ENCODE measurements around the gene SCRN1. TPM values are rescaled to one million over a fixed set of nuclear protein-coding genes. Genes with fewer than 3 reads are reported as not detected.
A peak's percentile ranks its signal among the peaks of the same experiment; 100 is the strongest.

The SCRN1 gene
- total and polyA plus RNA-seq, 2 of the 13 experiments (the other 11 are each of a cell fraction or from before 2014, with no cell fraction given): 43.2 to 49.8 TPM

DNA sequence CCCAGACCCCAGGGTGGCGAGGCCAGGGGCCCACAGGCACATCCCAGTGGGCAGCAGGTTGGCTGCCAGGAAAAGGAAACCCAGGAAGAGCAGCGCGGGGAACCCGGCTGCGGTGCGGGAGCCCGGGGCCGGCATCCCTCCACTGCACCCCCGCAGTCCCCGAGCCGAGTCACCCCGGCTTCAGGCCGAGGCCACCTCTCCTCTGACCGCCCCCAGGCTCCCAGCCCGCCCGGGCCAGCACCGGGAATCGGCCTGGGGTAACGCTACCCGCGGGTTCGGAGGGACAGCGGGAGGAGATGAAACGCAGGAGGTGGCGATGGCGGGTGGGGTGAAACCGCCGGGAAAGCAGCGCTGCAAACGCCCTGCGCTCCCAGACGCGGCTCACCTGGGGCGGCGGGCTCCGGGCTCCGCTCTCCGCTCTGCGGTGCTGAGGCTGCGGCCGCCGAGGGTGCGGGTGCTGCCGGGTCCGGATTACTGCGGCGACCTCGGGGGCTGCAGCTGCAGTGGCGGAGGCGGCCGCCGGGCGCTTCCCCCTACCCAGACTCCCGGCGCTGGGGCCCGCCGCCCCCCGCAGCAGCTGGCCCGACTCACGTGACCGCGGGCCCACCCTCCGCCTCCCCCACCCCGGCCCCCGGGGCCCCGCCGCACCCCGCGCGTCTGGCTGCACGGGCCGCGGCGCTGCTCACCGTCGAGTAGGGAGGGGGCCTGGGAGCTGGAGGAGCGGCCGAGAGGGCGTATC is at the start of gene SCRN1 (continued):
- TF ChIP-seq, protein P1, sequence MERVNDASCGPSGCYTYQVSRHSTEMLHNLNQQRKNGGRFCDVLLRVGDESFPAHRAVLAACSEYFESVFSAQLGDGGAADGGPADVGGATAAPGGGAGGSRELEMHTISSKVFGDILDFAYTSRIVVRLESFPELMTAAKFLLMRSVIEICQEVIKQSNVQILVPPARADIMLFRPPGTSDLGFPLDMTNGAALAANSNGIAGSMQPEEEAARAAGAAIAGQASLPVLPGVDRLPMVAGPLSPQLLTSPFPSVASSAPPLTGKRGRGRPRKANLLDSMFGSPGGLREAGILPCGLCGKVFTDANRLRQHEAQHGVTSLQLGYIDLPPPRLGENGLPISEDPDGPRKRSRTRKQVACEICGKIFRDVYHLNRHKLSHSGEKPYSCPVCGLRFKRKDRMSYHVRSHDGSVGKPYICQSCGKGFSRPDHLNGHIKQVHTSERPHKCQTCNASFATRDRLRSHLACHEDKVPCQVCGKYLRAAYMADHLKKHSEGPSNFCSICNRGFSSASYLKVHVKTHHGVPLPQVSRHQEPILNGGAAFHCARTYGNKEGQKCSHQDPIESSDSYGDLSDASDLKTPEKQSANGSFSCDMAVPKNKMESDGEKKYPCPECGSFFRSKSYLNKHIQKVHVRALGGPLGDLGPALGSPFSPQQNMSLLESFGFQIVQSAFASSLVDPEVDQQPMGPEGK (CRISPR knock-in tag; IDR thresholded peaks at IDR 0.05): peak; percentile 80
- TF ChIP-seq NR2C2 (CRISPR knock-in tag; IDR thresholded peaks at IDR 0.05; ENCODE audit: borderline replicate concordance): no peak; the same call in 1 of the 2 replicates
- TF ChIP-seq, protein P2, sequence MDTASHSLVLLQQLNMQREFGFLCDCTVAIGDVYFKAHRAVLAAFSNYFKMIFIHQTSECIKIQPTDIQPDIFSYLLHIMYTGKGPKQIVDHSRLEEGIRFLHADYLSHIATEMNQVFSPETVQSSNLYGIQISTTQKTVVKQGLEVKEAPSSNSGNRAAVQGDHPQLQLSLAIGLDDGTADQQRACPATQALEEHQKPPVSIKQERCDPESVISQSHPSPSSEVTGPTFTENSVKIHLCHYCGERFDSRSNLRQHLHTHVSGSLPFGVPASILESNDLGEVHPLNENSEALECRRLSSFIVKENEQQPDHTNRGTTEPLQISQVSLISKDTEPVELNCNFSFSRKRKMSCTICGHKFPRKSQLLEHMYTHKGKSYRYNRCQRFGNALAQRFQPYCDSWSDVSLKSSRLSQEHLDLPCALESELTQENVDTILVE (CRISPR knock-in tag; IDR thresholded peaks at IDR 0.05): no peak; the same call in 1 of the 2 replicates
- no peak for TF ChIP-seq ZNF12 (CRISPR knock-in tag; IDR thresholded peaks at IDR 0.05)
- TF ChIP-seq NR3C1 (CRISPR knock-in tag; IDR thresholded peaks at IDR 0.05): no peak
- TF ChIP-seq, protein P3, sequence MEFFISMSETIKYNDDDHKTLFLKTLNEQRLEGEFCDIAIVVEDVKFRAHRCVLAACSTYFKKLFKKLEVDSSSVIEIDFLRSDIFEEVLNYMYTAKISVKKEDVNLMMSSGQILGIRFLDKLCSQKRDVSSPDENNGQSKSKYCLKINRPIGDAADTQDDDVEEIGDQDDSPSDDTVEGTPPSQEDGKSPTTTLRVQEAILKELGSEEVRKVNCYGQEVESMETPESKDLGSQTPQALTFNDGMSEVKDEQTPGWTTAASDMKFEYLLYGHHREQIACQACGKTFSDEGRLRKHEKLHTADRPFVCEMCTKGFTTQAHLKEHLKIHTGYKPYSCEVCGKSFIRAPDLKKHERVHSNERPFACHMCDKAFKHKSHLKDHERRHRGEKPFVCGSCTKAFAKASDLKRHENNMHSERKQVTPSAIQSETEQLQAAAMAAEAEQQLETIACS (CRISPR knock-in tag; IDR thresholded peaks at IDR 0.05): no peak
- no peak for TF ChIP-seq ZNF264 (CRISPR knock-in tag; IDR thresholded peaks at IDR 0.05)
- TF ChIP-seq, protein P4, sequence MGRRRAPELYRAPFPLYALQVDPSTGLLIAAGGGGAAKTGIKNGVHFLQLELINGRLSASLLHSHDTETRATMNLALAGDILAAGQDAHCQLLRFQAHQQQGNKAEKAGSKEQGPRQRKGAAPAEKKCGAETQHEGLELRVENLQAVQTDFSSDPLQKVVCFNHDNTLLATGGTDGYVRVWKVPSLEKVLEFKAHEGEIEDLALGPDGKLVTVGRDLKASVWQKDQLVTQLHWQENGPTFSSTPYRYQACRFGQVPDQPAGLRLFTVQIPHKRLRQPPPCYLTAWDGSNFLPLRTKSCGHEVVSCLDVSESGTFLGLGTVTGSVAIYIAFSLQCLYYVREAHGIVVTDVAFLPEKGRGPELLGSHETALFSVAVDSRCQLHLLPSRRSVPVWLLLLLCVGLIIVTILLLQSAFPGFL (CRISPR knock-in tag; IDR thresholded peaks at IDR 0.05): no peak
- TF ChIP-seq, protein P5, sequence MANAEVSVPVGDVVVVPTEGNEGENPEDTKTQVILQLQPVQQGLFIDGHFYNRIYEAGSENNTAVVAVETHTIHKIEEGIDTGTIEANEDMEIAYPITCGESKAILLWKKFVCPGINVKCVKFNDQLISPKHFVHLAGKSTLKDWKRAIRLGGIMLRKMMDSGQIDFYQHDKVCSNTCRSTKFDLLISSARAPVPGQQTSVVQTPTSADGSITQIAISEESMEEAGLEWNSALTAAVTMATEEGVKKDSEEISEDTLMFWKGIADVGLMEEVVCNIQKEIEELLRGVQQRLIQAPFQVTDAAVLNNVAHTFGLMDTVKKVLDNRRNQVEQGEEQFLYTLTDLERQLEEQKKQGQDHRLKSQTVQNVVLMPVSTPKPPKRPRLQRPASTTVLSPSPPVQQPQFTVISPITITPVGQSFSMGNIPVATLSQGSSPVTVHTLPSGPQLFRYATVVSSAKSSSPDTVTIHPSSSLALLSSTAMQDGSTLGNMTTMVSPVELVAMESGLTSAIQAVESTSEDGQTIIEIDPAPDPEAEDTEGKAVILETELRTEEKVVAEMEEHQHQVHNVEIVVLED (CRISPR knock-in tag; IDR thresholded peaks at IDR 0.05; ENCODE audit: borderline replicate concordance): no peak
- TF ChIP-seq RARA (CRISPR knock-in tag; IDR thresholded peaks at IDR 0.05): no peak
- no peak for TF ChIP-seq ELF3 (CRISPR knock-in tag; IDR thresholded peaks at IDR 0.05)
- 0 out of 2 replicates have a peak, but pooled peaks have one; percentile 2 for TF ChIP-seq ARID2 (CRISPR knock-in tag; IDR thresholded peaks at IDR 0.05; ENCODE audit: borderline replicate concordance)
- TF ChIP-seq, protein P6, sequence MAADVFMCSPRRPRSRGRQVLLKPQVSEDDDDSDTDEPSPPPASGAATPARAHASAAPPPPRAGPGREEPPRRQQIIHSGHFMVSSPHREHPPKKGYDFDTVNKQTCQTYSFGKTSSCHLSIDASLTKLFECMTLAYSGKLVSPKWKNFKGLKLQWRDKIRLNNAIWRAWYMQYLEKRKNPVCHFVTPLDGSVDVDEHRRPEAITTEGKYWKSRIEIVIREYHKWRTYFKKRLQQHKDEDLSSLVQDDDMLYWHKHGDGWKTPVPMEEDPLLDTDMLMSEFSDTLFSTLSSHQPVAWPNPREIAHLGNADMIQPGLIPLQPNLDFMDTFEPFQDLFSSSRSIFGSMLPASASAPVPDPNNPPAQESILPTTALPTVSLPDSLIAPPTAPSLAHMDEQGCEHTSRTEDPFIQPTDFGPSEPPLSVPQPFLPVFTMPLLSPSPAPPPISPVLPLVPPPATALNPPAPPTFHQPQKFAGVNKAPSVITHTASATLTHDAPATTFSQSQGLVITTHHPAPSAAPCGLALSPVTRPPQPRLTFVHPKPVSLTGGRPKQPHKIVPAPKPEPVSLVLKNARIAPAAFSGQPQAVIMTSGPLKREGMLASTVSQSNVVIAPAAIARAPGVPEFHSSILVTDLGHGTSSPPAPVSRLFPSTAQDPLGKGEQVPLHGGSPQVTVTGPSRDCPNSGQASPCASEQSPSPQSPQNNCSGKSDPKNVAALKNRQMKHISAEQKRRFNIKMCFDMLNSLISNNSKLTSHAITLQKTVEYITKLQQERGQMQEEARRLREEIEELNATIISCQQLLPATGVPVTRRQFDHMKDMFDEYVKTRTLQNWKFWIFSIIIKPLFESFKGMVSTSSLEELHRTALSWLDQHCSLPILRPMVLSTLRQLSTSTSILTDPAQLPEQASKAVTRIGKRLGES (CRISPR knock-in tag; IDR thresholded peaks at IDR 0.05; ENCODE audit: borderline replicate concordance): no peak
- no peak for TF ChIP-seq MEIS1 (CRISPR knock-in tag; IDR thresholded peaks at IDR 0.05; ENCODE audit: borderline replicate concordance)
- TF ChIP-seq, protein P7, sequence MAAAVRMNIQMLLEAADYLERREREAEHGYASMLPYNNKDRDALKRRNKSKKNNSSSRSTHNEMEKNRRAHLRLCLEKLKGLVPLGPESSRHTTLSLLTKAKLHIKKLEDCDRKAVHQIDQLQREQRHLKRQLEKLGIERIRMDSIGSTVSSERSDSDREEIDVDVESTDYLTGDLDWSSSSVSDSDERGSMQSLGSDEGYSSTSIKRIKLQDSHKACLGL (CRISPR knock-in tag; IDR thresholded peaks at IDR 0.05): 0 out of 2 replicates have a peak, but pooled peaks have one; percentile 41
- no peak for TF ChIP-seq FOSL1 (CRISPR knock-in tag; IDR thresholded peaks at IDR 0.05; ENCODE audit: borderline replicate concordance)

All from HepG2 (cell line).